HepG2 (cell line): ENCODE measurements around the gene MNAT1. TPM values are rescaled to one million over a fixed set of nuclear protein-coding genes. Genes with fewer than 3 reads are reported as not detected.
A peak's percentile ranks its signal among the peaks of the same experiment; 100 is the strongest.

ENCODE experiments used
- ADNP ChIP-seq: sonication (generic); formaldehyde crosslinking; IDR thresholded peaks from 2 replicates; pipeline ENCODE4 v1.4.0; 2020; ENCODE audit warnings: missing genetic modification reagents
- ATF3 ChIP-seq: sonication (generic); formaldehyde crosslinking; IDR thresholded peaks from 2 replicates; pipeline ENCODE4 v1.4.0; 2020; ENCODE audit warnings: missing genetic modification reagents
- ATF7-NPFF ChIP-seq: sonication (generic); formaldehyde crosslinking; IDR thresholded peaks from 2 replicates; pipeline ENCODE4 v1.8.1; 2023; ENCODE audit warnings: mild to moderate bottlenecking, low read depth, missing genetic modification reagents, moderate library complexity
- BORCS8-MEF2B ChIP-seq: sonication (generic); formaldehyde crosslinking; IDR thresholded peaks from 2 replicates; pipeline ENCODE4 v1.8.0; 2022; ENCODE audit warnings: mild to moderate bottlenecking, missing genetic modification reagents
- DBP ChIP-seq: sonication (generic); formaldehyde crosslinking; IDR thresholded peaks from 2 replicates; pipeline ENCODE4 v1.4.0; 2020; ENCODE audit warnings: missing genetic modification reagents; ENCODE audit errors: not compliant biosample characterization
- DPF2 ChIP-seq: sonication (generic); formaldehyde crosslinking; IDR thresholded peaks from 2 replicates; pipeline ENCODE4 v1.4.0; 2020; ENCODE audit warnings: mild to moderate bottlenecking, low read depth, missing genetic modification reagents, borderline replicate concordance
- GATAD2A ChIP-seq: IDR thresholded peaks from 2 replicates; pipeline ENCODE4 v1.6.1; 2016
- HCFC1 ChIP-seq: fragments of 150-350 bp; IDR thresholded peaks from 2 replicates; pipeline ENCODE4 v1.6.1; 2014; ENCODE audit warnings: low read depth, low read length
- NR0B2 ChIP-seq: sonication (generic); formaldehyde crosslinking; IDR thresholded peaks from 2 replicates; pipeline ENCODE4 v1.4.0; 2020; ENCODE audit warnings: mild to moderate bottlenecking, missing genetic modification reagents
- REL ChIP-seq: sonication (generic); formaldehyde crosslinking; conservative IDR thresholded peaks from 2 replicates; pipeline ENCODE4 v1.8.0; 2022; ENCODE audit warnings: mild to moderate bottlenecking, missing genetic modification reagents, moderate library complexity
- REXO4 ChIP-seq: sonication (generic); formaldehyde crosslinking; IDR thresholded peaks from 2 replicates; pipeline ENCODE4 v1.8.0; 2022; ENCODE audit warnings: missing genetic modification reagents, mild to moderate bottlenecking, borderline replicate concordance
- SP2 ChIP-seq: sonication (generic); formaldehyde crosslinking; IDR thresholded peaks from 2 replicates; pipeline ENCODE4 v1.5.1; 2020; ENCODE audit warnings: mild to moderate bottlenecking, missing genetic modification reagents
- STAG1 ChIP-seq: sonication (generic); formaldehyde crosslinking; IDR thresholded peaks from 2 replicates; pipeline ENCODE4 v1.4.0; 2020; ENCODE audit warnings: missing genetic modification reagents
- TBX2 ChIP-seq: sonication (generic); formaldehyde crosslinking; IDR thresholded peaks from 2 replicates; pipeline ENCODE4 v1.5.0; 2020; ENCODE audit warnings: missing genetic modification reagents, mild to moderate bottlenecking, borderline replicate concordance
- ZFP36 ChIP-seq: fragments of 150-350 bp; IDR thresholded peaks from 2 replicates; pipeline ENCODE4 v1.6.1; 2018; ENCODE audit warnings: borderline replicate concordance, low read length, low read depth; ENCODE audit not compliant: partially characterized antibody
- ZFP62 ChIP-seq: sonication (generic); formaldehyde crosslinking; IDR thresholded peaks from 2 replicates; pipeline ENCODE4 v1.4.0; 2020; ENCODE audit warnings: missing genetic modification reagents
- ZNF101 ChIP-seq: sonication (generic); formaldehyde crosslinking; IDR thresholded peaks from 2 replicates; pipeline ENCODE4 v1.4.0; 2020; ENCODE audit warnings: mild to moderate bottlenecking, low read depth, missing genetic modification reagents, borderline replicate concordance
- ZNF713 ChIP-seq: sonication (generic); formaldehyde crosslinking; IDR thresholded peaks from 2 replicates; pipeline ENCODE4 v1.4.0; 2020; ENCODE audit warnings: mild to moderate bottlenecking, missing genetic modification reagents
- polyA plus RNA-seq, 8 experiments: library from polyadenylated mRNA; depleted of rRNA in 3 of 8; stranded (reverse) in 7 of 8; unstranded in 1 of 8; fragments of >200 nt; fragmentation: Illumina TruSeq in 4 of 8; extraction: Trizol in 4 of 8; gene quantifications; 2 replicates each; pipeline versions ENCODE4 v1.2.1 to v1.2.3, GENCODE V29; 2011 to 2016; ENCODE audit warnings: low read depth in 4 of 8, missing spikeins in 1 of 8, mixed read lengths in 1 of 8; ENCODE audit not compliant: insufficient read depth in 1 of 8
- total RNA-seq, 5 experiments: library from RNA; depleted of rRNA; stranded (reverse); fragments of >200 nt; fragmentation: Illumina TruSeq; extraction: Trizol; gene quantifications; 2 replicates each; pipeline ENCODE4 v1.2.3, GENCODE V29; 2016; ENCODE audit warnings: low read depth in 1 of 5
- TF ChIP-seq, protein P1 (sequence below): IDR thresholded peaks from 2 replicates; pipeline ENCODE4 v1.6.1; 2016
- TF ChIP-seq, protein P2 (sequence below): sonication (generic); formaldehyde crosslinking; IDR thresholded peaks from 2 replicates; pipeline ENCODE4 v1.4.0; 2020; ENCODE audit warnings: mild to moderate bottlenecking, missing genetic modification reagents
- TF ChIP-seq, protein P3 (sequence below): sonication (generic); formaldehyde crosslinking; IDR thresholded peaks from 2 replicates; pipeline ENCODE4 v1.4.0; 2020; ENCODE audit warnings: low read depth, mild to moderate bottlenecking, missing genetic modification reagents

Gene MNAT1
- total and polyA plus RNA-seq, 2 of the 13 experiments (the other 11 are each of a cell fraction or from before 2014, with no cell fraction given) = 49.2 to 94.8 TPM

DNA sequence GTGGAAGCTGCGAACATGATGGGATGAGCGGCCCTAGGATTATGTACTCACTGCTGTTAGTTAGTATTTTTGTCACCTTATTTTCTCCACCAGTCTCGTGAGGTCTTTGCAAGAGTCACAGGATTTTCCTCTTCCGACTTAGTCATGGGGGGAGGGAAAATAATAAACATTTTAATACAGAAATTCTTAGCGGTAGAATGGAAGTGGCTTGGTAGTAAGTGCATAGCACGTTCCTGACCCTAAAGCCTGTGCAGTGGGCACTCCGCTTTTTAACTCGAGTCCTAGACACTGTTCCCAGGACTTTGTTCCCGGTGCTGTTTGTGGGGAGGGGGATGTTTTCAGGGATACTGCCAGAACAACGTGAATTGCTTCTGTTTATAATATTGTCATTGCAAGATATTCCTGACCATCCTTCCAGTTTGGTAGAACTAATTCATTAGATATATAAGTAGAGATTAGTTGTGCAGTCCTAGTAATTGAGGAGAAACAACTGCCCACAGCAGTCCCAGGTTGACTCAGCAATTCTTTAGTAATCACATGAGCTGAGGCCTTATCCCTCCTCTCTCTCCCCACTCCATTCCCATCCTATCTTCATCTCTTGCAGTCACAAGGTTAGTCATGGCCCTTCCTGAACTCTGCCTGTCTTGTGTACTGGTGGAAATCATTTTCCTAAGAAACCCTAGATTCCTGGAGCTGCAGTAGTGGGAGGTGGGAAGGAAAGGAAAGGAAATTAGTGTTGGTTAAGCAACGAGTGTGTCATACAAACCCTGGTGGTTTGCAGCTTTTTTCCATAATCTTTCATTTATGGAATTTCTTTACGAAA, 247.3 kb downstream of the MNAT1 start (continued):
- TF ChIP-seq ATF7-NPFF (no peak), REL (CRISPR knock-in tag) (no peak), ZNF713 (CRISPR knock-in tag) (no peak), GATAD2A (CRISPR knock-in tag) (peak; percentile 16; the same call in 1 of the 2 replicates), ZFP62 (CRISPR knock-in tag) (no peak), STAG1 (no peak), ATF3 (CRISPR knock-in tag) (no peak), BORCS8-MEF2B (CRISPR knock-in tag) (no peak), TBX2 (CRISPR knock-in tag) (no peak), ADNP (no peak), REXO4 (no peak), ZFP36 (no peak), HCFC1 (no peak), ZNF101 (CRISPR knock-in tag) (no peak), DBP (CRISPR knock-in tag) (no peak), NR0B2 (no peak), DPF2 (CRISPR knock-in tag) (no peak), SP2 (CRISPR knock-in tag) (no peak)
- TF ChIP-seq, protein P1, sequence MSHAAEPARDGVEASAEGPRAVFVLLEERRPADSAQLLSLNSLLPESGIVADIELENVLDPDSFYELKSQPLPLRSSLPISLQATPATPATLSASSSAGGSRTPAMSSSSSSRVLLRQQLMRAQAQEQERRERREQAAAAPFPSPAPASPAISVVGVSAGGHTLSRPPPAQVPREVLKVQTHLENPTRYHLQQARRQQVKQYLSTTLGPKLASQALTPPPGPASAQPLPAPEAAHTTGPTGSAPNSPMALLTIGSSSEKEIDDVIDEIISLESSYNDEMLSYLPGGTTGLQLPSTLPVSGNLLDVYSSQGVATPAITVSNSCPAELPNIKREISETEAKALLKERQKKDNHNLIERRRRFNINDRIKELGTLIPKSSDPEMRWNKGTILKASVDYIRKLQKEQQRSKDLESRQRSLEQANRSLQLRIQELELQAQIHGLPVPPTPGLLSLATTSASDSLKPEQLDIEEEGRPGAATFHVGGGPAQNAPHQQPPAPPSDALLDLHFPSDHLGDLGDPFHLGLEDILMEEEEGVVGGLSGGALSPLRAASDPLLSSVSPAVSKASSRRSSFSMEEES (CRISPR knock-in tag) = peak; percentile 74
- TF ChIP-seq, protein P2, sequence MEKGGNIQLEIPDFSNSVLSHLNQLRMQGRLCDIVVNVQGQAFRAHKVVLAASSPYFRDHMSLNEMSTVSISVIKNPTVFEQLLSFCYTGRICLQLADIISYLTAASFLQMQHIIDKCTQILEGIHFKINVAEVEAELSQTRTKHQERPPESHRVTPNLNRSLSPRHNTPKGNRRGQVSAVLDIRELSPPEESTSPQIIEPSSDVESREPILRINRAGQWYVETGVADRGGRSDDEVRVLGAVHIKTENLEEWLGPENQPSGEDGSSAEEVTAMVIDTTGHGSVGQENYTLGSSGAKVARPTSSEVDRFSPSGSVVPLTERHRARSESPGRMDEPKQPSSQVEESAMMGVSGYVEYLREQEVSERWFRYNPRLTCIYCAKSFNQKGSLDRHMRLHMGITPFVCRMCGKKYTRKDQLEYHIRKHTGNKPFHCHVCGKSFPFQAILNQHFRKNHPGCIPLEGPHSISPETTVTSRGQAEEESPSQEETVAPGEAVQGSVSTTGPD = no peak
- TF ChIP-seq, protein P3, sequence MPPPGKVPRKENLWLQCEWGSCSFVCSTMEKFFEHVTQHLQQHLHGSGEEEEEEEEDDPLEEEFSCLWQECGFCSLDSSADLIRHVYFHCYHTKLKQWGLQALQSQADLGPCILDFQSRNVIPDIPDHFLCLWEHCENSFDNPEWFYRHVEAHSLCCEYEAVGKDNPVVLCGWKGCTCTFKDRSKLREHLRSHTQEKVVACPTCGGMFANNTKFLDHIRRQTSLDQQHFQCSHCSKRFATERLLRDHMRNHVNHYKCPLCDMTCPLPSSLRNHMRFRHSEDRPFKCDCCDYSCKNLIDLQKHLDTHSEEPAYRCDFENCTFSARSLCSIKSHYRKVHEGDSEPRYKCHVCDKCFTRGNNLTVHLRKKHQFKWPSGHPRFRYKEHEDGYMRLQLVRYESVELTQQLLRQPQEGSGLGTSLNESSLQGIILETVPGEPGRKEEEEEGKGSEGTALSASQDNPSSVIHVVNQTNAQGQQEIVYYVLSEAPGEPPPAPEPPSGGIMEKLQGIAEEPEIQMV (CRISPR knock-in tag) = no peak
